K562 (cell line): ENCODE measurements around the gene DCTN2. TPM values are rescaled to one million over a fixed set of nuclear protein-coding genes. Genes with fewer than 3 reads are reported as not detected.

Experiments
- HNRNPUL1 ChIP-seq: fragments of 200-400 bp; formaldehyde crosslinking; IDR thresholded peaks from 2 replicates; pipeline ENCODE4 v1.6.1; 2017; ENCODE audit warnings: low read length
- POLR2AphosphoS5 ChIP-seq: IDR thresholded peaks from 2 replicates; pipeline ENCODE4 v1.6.1; 2011; ENCODE audit warnings: mild to moderate bottlenecking, low read depth, low read length, moderate library complexity; ENCODE audit not compliant: control insufficient read depth, insufficient read depth
- SLC30A9 ChIP-seq: fragments of 250-450 bp; sonication (Bioruptor Pico); IDR thresholded peaks from 2 replicates; pipeline ENCODE4 v1.8.0; 2022; ENCODE audit warnings: mild to moderate bottlenecking, moderate library complexity
- TAF7 ChIP-seq: fragments of 450-650 bp; IDR thresholded peaks from 2 replicates; pipeline ENCODE4 v1.6.1; 2016; ENCODE audit warnings: missing genetic modification characterization, missing compliant biosample characterization
- ZBED1 ChIP-seq: IDR thresholded peaks from 2 replicates; pipeline ENCODE4 v1.6.1; 2014
- ZBTB17 ChIP-seq: fragments of 450-650 bp; formaldehyde crosslinking; IDR thresholded peaks from 2 replicates; pipeline ENCODE4 v1.4.0; 2020; ENCODE audit warnings: mild to moderate bottlenecking
- ZC3H8 ChIP-seq: fragments of 450-650 bp; IDR thresholded peaks from 2 replicates; pipeline ENCODE4 v1.6.1; 2017
- polyA plus RNA-seq, 8 experiments: library from polyadenylated mRNA; depleted of rRNA in 4 of 8; stranded (reverse) in 5 of 8; unstranded in 3 of 8; fragments of >200 nt; fragmentation: Nextera tagmentation in 2 of 8; fragmentation: Illumina TruSeq in 1 of 8; extraction: Ambion mirVana in 2 of 8; extraction: Trizol in 1 of 8; gene quantifications; 2 replicates each; pipeline versions ENCODE4 v1.2.1 to v1.2.3, GENCODE V29; 2011 to 2014; ENCODE audit warnings: inconsistent platforms in 1 of 8, missing spikeins in 1 of 8
- total RNA-seq, 7 experiments: library from RNA; depleted of rRNA in 6 of 7; stranded (reverse); fragments of >200 nt in 6 of 7; fragmentation: Illumina TruSeq in 2 of 7; extraction: Trizol in 2 of 7; gene quantifications; 2 replicates each; pipeline versions ENCODE4 v1.2.1 to v1.2.3, GENCODE V29; 2011 to 2021; ENCODE audit warnings: low replicate concordance in 1 of 7
- TF ChIP-seq, protein P1 (sequence below): fragments of 250-450 bp; sonication (Bioruptor Pico); IDR thresholded peaks from 2 replicates; pipeline ENCODE4 v1.4.0; 2020
- TF ChIP-seq, protein P2 (sequence below): fragments of 450-650 bp; formaldehyde crosslinking; IDR thresholded peaks from 2 replicates; pipeline ENCODE4 v1.4.0; 2022; ENCODE audit warnings: mild to moderate bottlenecking, moderate library complexity
- TF ChIP-seq, protein P3 (sequence below): sonication (generic); formaldehyde crosslinking; IDR thresholded peaks from 2 replicates; pipeline ENCODE4 v1.8.0; 2022; ENCODE audit warnings: mild to moderate bottlenecking, missing genetic modification reagents
- TF ChIP-seq, protein P4 (sequence below): fragments of 200-400 bp; formaldehyde crosslinking; IDR thresholded peaks from 2 replicates; pipeline ENCODE4 v1.6.1; 2017; ENCODE audit warnings: mild to moderate bottlenecking, low read depth, low read length, moderate library complexity
- TF ChIP-seq, protein P5 (sequence below): fragments of 450-650 bp; formaldehyde crosslinking; IDR thresholded peaks from 2 replicates; pipeline ENCODE4 v1.4.0; 2020; ENCODE audit warnings: mild to moderate bottlenecking, moderate library complexity

The DCTN2 gene
- total and polyA plus RNA-seq, 9 of the 15 experiments (the other 6 are each of a cell fraction or from before 2014, with no cell fraction given): 43.6 to 270 (median 125) TPM

DNA sequence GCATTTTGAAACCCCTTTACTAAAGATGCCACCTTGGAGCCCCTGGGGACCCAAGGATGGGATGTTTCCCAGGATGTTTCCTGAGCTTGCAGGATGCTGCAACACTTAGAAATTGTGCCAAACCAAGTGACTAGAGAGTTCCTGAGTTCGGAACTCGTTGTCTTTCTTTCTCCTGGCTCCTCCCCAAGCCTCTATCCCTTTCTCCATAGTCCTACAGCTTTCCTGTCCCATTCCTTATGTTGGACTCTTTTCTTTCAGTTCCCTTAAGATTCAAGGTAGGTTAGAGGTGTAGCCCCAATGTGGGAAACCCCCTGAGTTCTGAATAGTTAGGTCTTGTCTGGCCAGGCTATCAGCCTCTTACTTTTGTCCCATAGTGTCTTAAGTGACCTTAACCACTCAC is 1.5 kb upstream of the DCTN2 start (continued):
- TF ChIP-seq, protein P1, sequence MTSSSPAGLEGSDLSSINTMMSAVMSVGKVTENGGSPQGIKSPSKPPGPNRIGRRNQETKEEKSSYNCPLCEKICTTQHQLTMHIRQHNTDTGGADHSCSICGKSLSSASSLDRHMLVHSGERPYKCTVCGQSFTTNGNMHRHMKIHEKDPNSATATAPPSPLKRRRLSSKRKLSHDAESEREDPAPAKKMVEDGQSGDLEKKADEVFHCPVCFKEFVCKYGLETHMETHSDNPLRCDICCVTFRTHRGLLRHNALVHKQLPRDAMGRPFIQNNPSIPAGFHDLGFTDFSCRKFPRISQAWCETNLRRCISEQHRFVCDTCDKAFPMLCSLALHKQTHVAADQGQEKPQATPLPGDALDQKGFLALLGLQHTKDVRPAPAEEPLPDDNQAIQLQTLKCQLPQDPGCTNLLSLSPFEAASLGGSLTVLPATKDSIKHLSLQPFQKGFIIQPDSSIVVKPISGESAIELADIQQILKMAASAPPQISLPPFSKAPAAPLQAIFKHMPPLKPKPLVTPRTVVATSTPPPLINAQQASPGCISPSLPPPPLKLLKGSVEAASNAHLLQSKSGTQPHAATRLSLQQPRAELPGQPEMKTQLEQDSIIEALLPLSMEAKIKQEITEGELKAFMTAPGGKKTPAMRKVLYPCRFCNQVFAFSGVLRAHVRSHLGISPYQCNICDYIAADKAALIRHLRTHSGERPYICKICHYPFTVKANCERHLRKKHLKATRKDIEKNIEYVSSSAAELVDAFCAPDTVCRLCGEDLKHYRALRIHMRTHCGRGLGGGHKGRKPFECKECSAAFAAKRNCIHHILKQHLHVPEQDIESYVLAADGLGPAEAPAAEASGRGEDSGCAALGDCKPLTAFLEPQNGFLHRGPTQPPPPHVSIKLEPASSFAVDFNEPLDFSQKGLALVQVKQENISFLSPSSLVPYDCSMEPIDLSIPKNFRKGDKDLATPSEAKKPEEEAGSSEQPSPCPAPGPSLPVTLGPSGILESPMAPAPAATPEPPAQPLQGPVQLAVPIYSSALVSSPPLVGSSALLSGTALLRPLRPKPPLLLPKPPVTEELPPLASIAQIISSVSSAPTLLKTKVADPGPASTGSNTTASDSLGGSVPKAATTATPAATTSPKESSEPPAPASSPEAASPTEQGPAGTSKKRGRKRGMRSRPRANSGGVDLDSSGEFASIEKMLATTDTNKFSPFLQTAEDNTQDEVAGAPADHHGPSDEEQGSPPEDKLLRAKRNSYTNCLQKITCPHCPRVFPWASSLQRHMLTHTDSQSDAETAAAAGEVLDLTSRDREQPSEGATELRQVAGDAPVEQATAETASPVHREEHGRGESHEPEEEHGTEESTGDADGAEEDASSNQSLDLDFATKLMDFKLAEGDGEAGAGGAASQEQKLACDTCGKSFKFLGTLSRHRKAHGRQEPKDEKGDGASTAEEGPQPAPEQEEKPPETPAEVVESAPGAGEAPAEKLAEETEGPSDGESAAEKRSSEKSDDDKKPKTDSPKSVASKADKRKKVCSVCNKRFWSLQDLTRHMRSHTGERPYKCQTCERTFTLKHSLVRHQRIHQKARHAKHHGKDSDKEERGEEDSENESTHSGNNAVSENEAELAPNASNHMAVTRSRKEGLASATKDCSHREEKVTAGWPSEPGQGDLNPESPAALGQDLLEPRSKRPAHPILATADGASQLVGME (CRISPR knock-in tag): 0 out of 2 replicates have a peak, but pooled peaks have one; percentile 6
- TF ChIP-seq ZBED1 (no peak), POLR2AphosphoS5 (no peak), HNRNPUL1 (no peak), TAF7 (tag) (no peak), ZC3H8 (no peak), SLC30A9 (CRISPR knock-in tag) (no peak), ZBTB17 (CRISPR knock-in tag) (peak; percentile 63; the same call in 1 of the 2 replicates)
- TF ChIP-seq, protein P2, sequence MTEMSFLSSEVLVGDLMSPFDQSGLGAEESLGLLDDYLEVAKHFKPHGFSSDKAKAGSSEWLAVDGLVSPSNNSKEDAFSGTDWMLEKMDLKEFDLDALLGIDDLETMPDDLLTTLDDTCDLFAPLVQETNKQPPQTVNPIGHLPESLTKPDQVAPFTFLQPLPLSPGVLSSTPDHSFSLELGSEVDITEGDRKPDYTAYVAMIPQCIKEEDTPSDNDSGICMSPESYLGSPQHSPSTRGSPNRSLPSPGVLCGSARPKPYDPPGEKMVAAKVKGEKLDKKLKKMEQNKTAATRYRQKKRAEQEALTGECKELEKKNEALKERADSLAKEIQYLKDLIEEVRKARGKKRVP (CRISPR knock-in tag): peak; percentile 87
- TF ChIP-seq, protein P3, sequence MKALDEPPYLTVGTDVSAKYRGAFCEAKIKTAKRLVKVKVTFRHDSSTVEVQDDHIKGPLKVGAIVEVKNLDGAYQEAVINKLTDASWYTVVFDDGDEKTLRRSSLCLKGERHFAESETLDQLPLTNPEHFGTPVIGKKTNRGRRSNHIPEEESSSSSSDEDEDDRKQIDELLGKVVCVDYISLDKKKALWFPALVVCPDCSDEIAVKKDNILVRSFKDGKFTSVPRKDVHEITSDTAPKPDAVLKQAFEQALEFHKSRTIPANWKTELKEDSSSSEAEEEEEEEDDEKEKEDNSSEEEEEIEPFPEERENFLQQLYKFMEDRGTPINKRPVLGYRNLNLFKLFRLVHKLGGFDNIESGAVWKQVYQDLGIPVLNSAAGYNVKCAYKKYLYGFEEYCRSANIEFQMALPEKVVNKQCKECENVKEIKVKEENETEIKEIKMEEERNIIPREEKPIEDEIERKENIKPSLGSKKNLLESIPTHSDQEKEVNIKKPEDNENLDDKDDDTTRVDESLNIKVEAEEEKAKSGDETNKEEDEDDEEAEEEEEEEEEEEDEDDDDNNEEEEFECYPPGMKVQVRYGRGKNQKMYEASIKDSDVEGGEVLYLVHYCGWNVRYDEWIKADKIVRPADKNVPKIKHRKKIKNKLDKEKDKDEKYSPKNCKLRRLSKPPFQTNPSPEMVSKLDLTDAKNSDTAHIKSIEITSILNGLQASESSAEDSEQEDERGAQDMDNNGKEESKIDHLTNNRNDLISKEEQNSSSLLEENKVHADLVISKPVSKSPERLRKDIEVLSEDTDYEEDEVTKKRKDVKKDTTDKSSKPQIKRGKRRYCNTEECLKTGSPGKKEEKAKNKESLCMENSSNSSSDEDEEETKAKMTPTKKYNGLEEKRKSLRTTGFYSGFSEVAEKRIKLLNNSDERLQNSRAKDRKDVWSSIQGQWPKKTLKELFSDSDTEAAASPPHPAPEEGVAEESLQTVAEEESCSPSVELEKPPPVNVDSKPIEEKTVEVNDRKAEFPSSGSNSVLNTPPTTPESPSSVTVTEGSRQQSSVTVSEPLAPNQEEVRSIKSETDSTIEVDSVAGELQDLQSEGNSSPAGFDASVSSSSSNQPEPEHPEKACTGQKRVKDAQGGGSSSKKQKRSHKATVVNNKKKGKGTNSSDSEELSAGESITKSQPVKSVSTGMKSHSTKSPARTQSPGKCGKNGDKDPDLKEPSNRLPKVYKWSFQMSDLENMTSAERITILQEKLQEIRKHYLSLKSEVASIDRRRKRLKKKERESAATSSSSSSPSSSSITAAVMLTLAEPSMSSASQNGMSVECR: no peak
- TF ChIP-seq, protein P4, sequence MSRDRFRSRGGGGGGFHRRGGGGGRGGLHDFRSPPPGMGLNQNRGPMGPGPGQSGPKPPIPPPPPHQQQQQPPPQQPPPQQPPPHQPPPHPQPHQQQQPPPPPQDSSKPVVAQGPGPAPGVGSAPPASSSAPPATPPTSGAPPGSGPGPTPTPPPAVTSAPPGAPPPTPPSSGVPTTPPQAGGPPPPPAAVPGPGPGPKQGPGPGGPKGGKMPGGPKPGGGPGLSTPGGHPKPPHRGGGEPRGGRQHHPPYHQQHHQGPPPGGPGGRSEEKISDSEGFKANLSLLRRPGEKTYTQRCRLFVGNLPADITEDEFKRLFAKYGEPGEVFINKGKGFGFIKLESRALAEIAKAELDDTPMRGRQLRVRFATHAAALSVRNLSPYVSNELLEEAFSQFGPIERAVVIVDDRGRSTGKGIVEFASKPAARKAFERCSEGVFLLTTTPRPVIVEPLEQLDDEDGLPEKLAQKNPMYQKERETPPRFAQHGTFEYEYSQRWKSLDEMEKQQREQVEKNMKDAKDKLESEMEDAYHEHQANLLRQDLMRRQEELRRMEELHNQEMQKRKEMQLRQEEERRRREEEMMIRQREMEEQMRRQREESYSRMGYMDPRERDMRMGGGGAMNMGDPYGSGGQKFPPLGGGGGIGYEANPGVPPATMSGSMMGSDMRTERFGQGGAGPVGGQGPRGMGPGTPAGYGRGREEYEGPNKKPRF: no peak
- TF ChIP-seq, protein P5, sequence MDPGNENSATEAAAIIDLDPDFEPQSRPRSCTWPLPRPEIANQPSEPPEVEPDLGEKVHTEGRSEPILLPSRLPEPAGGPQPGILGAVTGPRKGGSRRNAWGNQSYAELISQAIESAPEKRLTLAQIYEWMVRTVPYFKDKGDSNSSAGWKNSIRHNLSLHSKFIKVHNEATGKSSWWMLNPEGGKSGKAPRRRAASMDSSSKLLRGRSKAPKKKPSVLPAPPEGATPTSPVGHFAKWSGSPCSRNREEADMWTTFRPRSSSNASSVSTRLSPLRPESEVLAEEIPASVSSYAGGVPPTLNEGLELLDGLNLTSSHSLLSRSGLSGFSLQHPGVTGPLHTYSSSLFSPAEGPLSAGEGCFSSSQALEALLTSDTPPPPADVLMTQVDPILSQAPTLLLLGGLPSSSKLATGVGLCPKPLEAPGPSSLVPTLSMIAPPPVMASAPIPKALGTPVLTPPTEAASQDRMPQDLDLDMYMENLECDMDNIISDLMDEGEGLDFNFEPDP (CRISPR knock-in tag): no peak
